HepG2 (cell line): ENCODE data around the gene ECHS1. TPM values are rescaled to one million over a fixed set of nuclear protein-coding genes. Genes with fewer than 3 reads are reported as not detected.

Experiments
- ATAC-seq: fragments of 200-7000 bp; cut with Tn5 transposase; 3 replicates; pipeline ENCODE4 v1.9.1; 2020; ENCODE audit warnings: mild to moderate bottlenecking, moderate library complexity
- BruUV-seq: library from RNA; stranded (reverse); fragments of 400-500 nt; replicated peaks from 2 replicates; lab custom pipeline; 2021; lab: Mats Ljungman, UMichigan
- CTCF ChIA-PET: fragments of 300-600 bp; formaldehyde crosslinking; extraction: SDS; loops from one replicate; lab custom pipeline; 2021; ENCODE audit warnings: low total read pairs, inconsistent platforms, low intra/inter-chr PET ratio; lab: Yijun Ruan, JAX
- POLR2A ChIA-PET: fragments of 350-600 bp; sonication (Branson Sonifier 250); formaldehyde crosslinking; loops from one replicate; lab custom pipeline; 2020; ENCODE audit warnings: antibody characterized with exemption, inconsistent platforms; lab: Yijun Ruan, JAX
- DNase-seq: peaks from one replicate; pipeline ENCODE4 v3.0.0-alpha.2; 2015; ENCODE audit warnings: low spot score
- FAIRE-seq: peaks from 3 replicates; lab custom pipeline; 2011; peaks lifted over from hg19 to GRCh38; lab: Jason Lieb, UNC
- H2AFZ ChIP-seq: one replicate; pipeline ENCODE4 v1.6.1; 2011; ENCODE audit warnings: low read length, inconsistent platforms
- H3K27ac ChIP-seq: fragments of 300-600 bp; 3 replicates; pipeline ENCODE4 v1.8.0; 2011; ENCODE audit warnings: mixed run types, mild to moderate bottlenecking, mixed read lengths, low read length, inconsistent platforms; ENCODE audit not compliant: insufficient read depth; ENCODE audit errors: extremely low read length
- H3K27me3 ChIP-seq, 2 experiments: fragments of 200-600 bp in 1 of 2; 2 replicates in 1 of 2; 3 replicates in 1 of 2; pipeline versions ENCODE4 v1.6.0 to v1.8.0; 2011; ENCODE audit warnings: low read length in 2 of 2, mild to moderate bottlenecking in 2 of 2, moderate library complexity in 2 of 2, inconsistent platforms in 1 of 2; ENCODE audit not compliant: insufficient read depth in 2 of 2, control insufficient read depth in 1 of 2
- H3K36me3 ChIP-seq, 2 experiments: fragments of 200-600 bp in 1 of 2; replicated peaks in 1 of 2; 2 replicates in 1 of 2; 3 replicates in 1 of 2; pipeline versions ENCODE4 v1.5.1 to v1.8.0; 2011; ENCODE audit warnings: low read length in 2 of 2, inconsistent platforms in 1 of 2; ENCODE audit not compliant: insufficient read depth in 2 of 2, control insufficient read depth in 1 of 2
- H3K4me1 ChIP-seq: 2 replicates; pipeline ENCODE4 v1.5.1; 2012; ENCODE audit warnings: low read length, inconsistent platforms; ENCODE audit not compliant: insufficient read depth
- H3K4me2 ChIP-seq: 2 replicates; pipeline ENCODE4 v1.6.0; 2011; ENCODE audit warnings: low read depth, low read length, inconsistent platforms
- H3K4me3 ChIP-seq, 3 experiments: fragments of 200-600 bp in 1 of 3; sonication (generic), shearing (Covaris generic) in 1 of 3; replicated peaks in 1 of 3; 2 replicates each; pipeline ENCODE4 v1.5.1; 2011 to 2016; ENCODE audit warnings: low read length in 3 of 3, inconsistent platforms in 2 of 3, low read depth in 2 of 3, mild to moderate bottlenecking in 2 of 3, control low read depth in 1 of 3, mixed read lengths in 1 of 3; ENCODE audit not compliant: insufficient read depth in 1 of 3
- H3K79me2 ChIP-seq: one replicate; pipeline ENCODE4 v1.6.1; 2011; ENCODE audit warnings: low read length, inconsistent platforms; ENCODE audit not compliant: insufficient read depth
- H3K9ac ChIP-seq: 2 replicates; pipeline ENCODE4 v1.6.0; 2011; ENCODE audit warnings: mild to moderate bottlenecking, low read depth, low read length, inconsistent platforms; ENCODE audit not compliant: insufficient read depth
- H3K9me3 ChIP-seq: 2 replicates; pipeline ENCODE4 v1.5.1; 2012; ENCODE audit warnings: mild to moderate bottlenecking, low read length
- H4K20me1 ChIP-seq: 2 replicates; pipeline ENCODE4 v1.6.0; 2011; ENCODE audit warnings: inconsistent platforms, mild to moderate bottlenecking, low read length, moderate library complexity; ENCODE audit not compliant: insufficient read depth
- AGO1 ChIP-seq: fragments of 200-400 bp; formaldehyde crosslinking; IDR thresholded peaks from 2 replicates; pipeline ENCODE4 v1.6.1; 2017; ENCODE audit warnings: mild to moderate bottlenecking, low read depth, low read length, moderate library complexity; ENCODE audit not compliant: poor library complexity, severe bottlenecking
- AGO2 ChIP-seq: fragments of 200-400 bp; formaldehyde crosslinking; optimal IDR thresholded peaks from 2 replicates; pipeline ENCODE3; 2017; ENCODE audit warnings: mild to moderate bottlenecking, low read depth, low read length, moderate library complexity
- ESRRA ChIP-seq: sonication (generic); formaldehyde crosslinking; IDR thresholded peaks from 2 replicates; pipeline ENCODE4 v1.5.1; 2020; ENCODE audit warnings: mild to moderate bottlenecking, low read depth, missing genetic modification reagents
- EZH2 ChIP-seq: conservative IDR thresholded peaks from 2 replicates; pipeline ENCODE4 v1.6.1; 2012; ENCODE audit warnings: mild to moderate bottlenecking, low read depth, low read length, moderate library complexity
- MAZ ChIP-seq, 2 experiments: sonication (generic) in 1 of 2; formaldehyde crosslinking in 1 of 2; IDR thresholded peaks; 2 replicates each; pipeline versions ENCODE4 v1.5.0 to v1.6.1; 2012 to 2020; ENCODE audit warnings: low read depth in 2 of 2, mild to moderate bottlenecking in 2 of 2, borderline replicate concordance in 1 of 2, improper control_type of control experiment in 1 of 2, low read length in 1 of 2, missing genetic modification reagents in 1 of 2, moderate library complexity in 1 of 2
- NFKBIZ ChIP-seq: IDR thresholded peaks from 2 replicates; pipeline ENCODE4 v1.6.1; 2018; ENCODE audit warnings: missing genetic modification reagents, missing compliant biosample characterization
- NONO ChIP-seq, 2 experiments: fragments of 450-650 bp in 1 of 2; sonication (generic) in 1 of 2; formaldehyde crosslinking in 1 of 2; IDR thresholded peaks in 1 of 2; conservative IDR thresholded peaks in 1 of 2; 2 replicates each; pipeline versions ENCODE4 v1.6.1 to v1.8.0; 2017 to 2022; ENCODE audit warnings: mild to moderate bottlenecking in 1 of 2, missing genetic modification reagents in 1 of 2, moderate library complexity in 1 of 2
- POLR2A ChIP-seq, 2 experiments: IDR thresholded peaks; 2 replicates each; pipeline ENCODE4 v1.6.1; 2011; ENCODE audit warnings: low read depth in 2 of 2, low read length in 2 of 2, mild to moderate bottlenecking in 1 of 2, moderate library complexity in 1 of 2; ENCODE audit not compliant: insufficient read depth in 1 of 2
- PRMT3 ChIP-seq: sonication (generic); formaldehyde crosslinking; IDR thresholded peaks from 2 replicates; pipeline ENCODE4 v1.8.1; 2022; ENCODE audit warnings: low read depth, mild to moderate bottlenecking, moderate library complexity, missing genetic modification reagents, borderline replicate concordance
- RORA ChIP-seq: sonication (generic); formaldehyde crosslinking; IDR thresholded peaks from 2 replicates; pipeline ENCODE4 v1.5.0; 2020; ENCODE audit warnings: mild to moderate bottlenecking, missing genetic modification reagents, moderate library complexity
- SMAD3 ChIP-seq: sonication (generic); formaldehyde crosslinking; IDR thresholded peaks from 2 replicates; pipeline ENCODE4 v1.4.0; 2020; ENCODE audit warnings: missing genetic modification reagents
- SRSF1 ChIP-seq: fragments of 200-400 bp; formaldehyde crosslinking; optimal IDR thresholded peaks from 2 replicates; pipeline ENCODE3; 2017; ENCODE audit warnings: mild to moderate bottlenecking, low read depth, low read length, moderate library complexity
- U2AF1 ChIP-seq: fragments of 200-400 bp; formaldehyde crosslinking; optimal IDR thresholded peaks from 2 replicates; pipeline ENCODE3; 2017; ENCODE audit warnings: mild to moderate bottlenecking, low read depth, low read length
- ZNF292 ChIP-seq: sonication (generic); formaldehyde crosslinking; IDR thresholded peaks from 2 replicates; pipeline ENCODE4 v1.8.1; 2022; ENCODE audit warnings: mild to moderate bottlenecking, low read depth, missing genetic modification reagents, borderline replicate concordance
- WGBS: methylation state at CpG from one replicate; pipeline ENCODE4 v1.1.6; 2017; ENCODE audit warnings: low lambda C conversion rate; 5-methylcytosine and 5-hydroxymethylcytosine counted together
- in situ Hi-C: cut with HindIII; loops from 2 replicates; pipeline ENCODE4 v1.10.0; 2017; ENCODE audit warnings: low pct_unique_long_range_greater_than_20kb; ENCODE audit not compliant: extremely low pct_ligation_motif_present
- intact Hi-C: fragments of 100-400 bp; cut with micrococcal nuclease; formaldehyde crosslinking; loops from one replicate; pipeline ENCODE4 v1.10.0; 2022; ENCODE audit not compliant: unreplicated experiment
- polyA plus RNA-seq, 8 experiments: library from polyadenylated mRNA; depleted of rRNA in 3 of 8; stranded (reverse) in 7 of 8; unstranded in 1 of 8; fragments of >200 nt; fragmentation: Illumina TruSeq in 4 of 8; extraction: Trizol in 4 of 8; gene quantifications; 2 replicates each; pipeline versions ENCODE4 v1.2.1 to v1.2.3, GENCODE V29; 2011 to 2016; ENCODE audit warnings: low read depth in 4 of 8, missing spikeins in 1 of 8, mixed read lengths in 1 of 8; ENCODE audit not compliant: insufficient read depth in 1 of 8
- total RNA-seq, 5 experiments: library from RNA; depleted of rRNA; stranded (reverse); fragments of >200 nt; fragmentation: Illumina TruSeq; extraction: Trizol; gene quantifications; 2 replicates each; pipeline ENCODE4 v1.2.3, GENCODE V29; 2016; ENCODE audit warnings: low read depth in 1 of 5
- TF ChIP-seq, protein P1 (sequence below): sonication (generic); formaldehyde crosslinking; IDR thresholded peaks from 2 replicates; pipeline ENCODE4 v1.5.1; 2020; ENCODE audit warnings: missing genetic modification reagents, mild to moderate bottlenecking, borderline replicate concordance
- TF ChIP-seq, protein P2 (sequence below): IDR thresholded peaks from 2 replicates; pipeline ENCODE4 v1.6.1; 2016
- TF ChIP-seq, protein P3 (sequence below), 2 experiments: fragments of 450-650 bp in 1 of 2; sonication (generic) in 1 of 2; formaldehyde crosslinking; IDR thresholded peaks; 2 replicates each; pipeline versions ENCODE4 v1.5.0 to v1.8.0; 2020 to 2022; ENCODE audit warnings: mild to moderate bottlenecking in 1 of 2, missing genetic modification reagents in 1 of 2
- TF ChIP-seq, protein P4 (sequence below): sonication (generic); formaldehyde crosslinking; IDR thresholded peaks from 2 replicates; pipeline ENCODE4 v1.4.0; 2020; ENCODE audit warnings: missing genetic modification reagents, low read depth, mild to moderate bottlenecking, borderline replicate concordance

Gene ECHS1
- total and polyA plus RNA-seq, 2 of the 13 experiments (the other 11 are each of a cell fraction or from before 2014, with no cell fraction given) = 32.7 to 195 TPM

DNA sequence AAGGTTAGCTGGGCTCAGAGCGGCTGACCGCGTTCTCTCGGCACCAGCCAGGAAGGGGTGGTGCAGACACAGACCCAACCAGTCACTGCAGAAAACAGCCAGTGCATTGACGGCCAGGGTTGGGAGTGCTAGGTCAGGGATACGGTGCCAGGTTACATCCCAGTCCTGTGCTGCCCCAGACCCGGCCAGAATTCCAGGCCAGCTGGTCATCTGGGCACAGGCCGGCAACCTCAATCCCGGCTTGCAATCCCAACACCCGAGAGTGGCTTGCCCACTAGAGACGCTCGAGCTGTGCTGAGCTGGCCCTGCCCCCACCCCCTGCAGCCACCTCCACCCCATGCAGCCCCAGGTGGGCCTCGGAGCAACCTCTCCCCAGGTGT is 22.2 kb downstream of the ECHS1 start:
- Histone ChIP-seq H3K9ac (no peak overlapping the region), H3K79me2 (no peaks in the 10 kb centered on the region), H2AFZ (no peak overlapping the region), H3K4me1 (peaks cover 51% of the 10 kb centered on the region), H3K9me3 (no peaks in the 10 kb centered on the region), H3K36me3 (peaks cover 3 to 12% of the 10 kb centered on the region in 2 experiments; a peak in 3 of 5 replicates), H4K20me1 (peaks cover 13% of the 10 kb centered on the region; the same call in 1 of the 2 replicates), H3K4me3 (no peak overlapping the region), H3K27ac (no peak overlapping the region), H3K27me3 (no peaks in the 10 kb centered on the region), H3K4me2 (no peak overlapping the region)
- DNase-seq = no peak
- intact Hi-C loops = no loop called here
- 60% methylated on average over 2 of the region's 13 CpGs for WGBS
- ChIA-PET POLR2A (no interaction called here), CTCF (no interaction called here)
- FAIRE-seq = no peak
- ATAC-seq = no peak; the same call in 2 of the 3 replicates
- no TSS peak for BruUV-seq
- in situ Hi-C loops = no loop called here
- TF ChIP-seq NONO (IDR thresholded peaks at IDR 0.05) (no peak), NONO (CRISPR knock-in tag; conservative IDR thresholded peaks at IDR 0.05) (0 out of 2 replicates have a peak, but pooled peaks have one; percentile 42), AGO2 (peak; percentile 52), PRMT3 (no peak), ZNF292 (CRISPR knock-in tag) (no peak), MAZ (IDR thresholded peaks at IDR 0.05; ENCODE audit: borderline replicate concordance, low read depth, low read length) (no peak), MAZ (CRISPR knock-in tag; IDR thresholded peaks at IDR 0.05; ENCODE audit: low read depth) (0 out of 2 replicates have a peak, but pooled peaks have one; percentile 23), SRSF1 (peak; percentile 25), POLR2A (IDR thresholded peaks at IDR 0.05; ENCODE audit: insufficient read depth in 1 of 2, low read depth in 2 of 2, low read length in 2 of 2) (0 out of 4 replicates have a peak, but pooled peaks of 1 of the 2 experiments have one; percentile 32), SMAD3 (CRISPR knock-in tag) (no peak), U2AF1 (no peak), RORA (CRISPR knock-in tag) (no peak), NFKBIZ (no peak), ESRRA (CRISPR knock-in tag) (no peak), EZH2 (no peak), AGO1 (peak; percentile 68)
- TF ChIP-seq, protein P1, sequence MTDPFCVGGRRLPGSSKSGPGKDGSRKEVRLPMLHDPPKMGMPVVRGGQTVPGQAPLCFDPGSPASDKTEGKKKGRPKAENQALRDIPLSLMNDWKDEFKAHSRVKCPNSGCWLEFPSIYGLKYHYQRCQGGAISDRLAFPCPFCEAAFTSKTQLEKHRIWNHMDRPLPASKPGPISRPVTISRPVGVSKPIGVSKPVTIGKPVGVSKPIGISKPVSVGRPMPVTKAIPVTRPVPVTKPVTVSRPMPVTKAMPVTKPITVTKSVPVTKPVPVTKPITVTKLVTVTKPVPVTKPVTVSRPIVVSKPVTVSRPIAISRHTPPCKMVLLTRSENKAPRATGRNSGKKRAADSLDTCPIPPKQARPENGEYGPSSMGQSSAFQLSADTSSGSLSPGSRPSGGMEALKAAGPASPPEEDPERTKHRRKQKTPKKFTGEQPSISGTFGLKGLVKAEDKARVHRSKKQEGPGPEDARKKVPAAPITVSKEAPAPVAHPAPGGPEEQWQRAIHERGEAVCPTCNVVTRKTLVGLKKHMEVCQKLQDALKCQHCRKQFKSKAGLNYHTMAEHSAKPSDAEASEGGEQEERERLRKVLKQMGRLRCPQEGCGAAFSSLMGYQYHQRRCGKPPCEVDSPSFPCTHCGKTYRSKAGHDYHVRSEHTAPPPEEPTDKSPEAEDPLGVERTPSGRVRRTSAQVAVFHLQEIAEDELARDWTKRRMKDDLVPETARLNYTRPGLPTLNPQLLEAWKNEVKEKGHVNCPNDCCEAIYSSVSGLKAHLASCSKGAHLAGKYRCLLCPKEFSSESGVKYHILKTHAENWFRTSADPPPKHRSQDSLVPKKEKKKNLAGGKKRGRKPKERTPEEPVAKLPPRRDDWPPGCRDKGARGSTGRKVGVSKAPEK = no peak
- TF ChIP-seq, protein P2, sequence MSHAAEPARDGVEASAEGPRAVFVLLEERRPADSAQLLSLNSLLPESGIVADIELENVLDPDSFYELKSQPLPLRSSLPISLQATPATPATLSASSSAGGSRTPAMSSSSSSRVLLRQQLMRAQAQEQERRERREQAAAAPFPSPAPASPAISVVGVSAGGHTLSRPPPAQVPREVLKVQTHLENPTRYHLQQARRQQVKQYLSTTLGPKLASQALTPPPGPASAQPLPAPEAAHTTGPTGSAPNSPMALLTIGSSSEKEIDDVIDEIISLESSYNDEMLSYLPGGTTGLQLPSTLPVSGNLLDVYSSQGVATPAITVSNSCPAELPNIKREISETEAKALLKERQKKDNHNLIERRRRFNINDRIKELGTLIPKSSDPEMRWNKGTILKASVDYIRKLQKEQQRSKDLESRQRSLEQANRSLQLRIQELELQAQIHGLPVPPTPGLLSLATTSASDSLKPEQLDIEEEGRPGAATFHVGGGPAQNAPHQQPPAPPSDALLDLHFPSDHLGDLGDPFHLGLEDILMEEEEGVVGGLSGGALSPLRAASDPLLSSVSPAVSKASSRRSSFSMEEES (CRISPR knock-in tag) = no peak
- TF ChIP-seq, protein P3, sequence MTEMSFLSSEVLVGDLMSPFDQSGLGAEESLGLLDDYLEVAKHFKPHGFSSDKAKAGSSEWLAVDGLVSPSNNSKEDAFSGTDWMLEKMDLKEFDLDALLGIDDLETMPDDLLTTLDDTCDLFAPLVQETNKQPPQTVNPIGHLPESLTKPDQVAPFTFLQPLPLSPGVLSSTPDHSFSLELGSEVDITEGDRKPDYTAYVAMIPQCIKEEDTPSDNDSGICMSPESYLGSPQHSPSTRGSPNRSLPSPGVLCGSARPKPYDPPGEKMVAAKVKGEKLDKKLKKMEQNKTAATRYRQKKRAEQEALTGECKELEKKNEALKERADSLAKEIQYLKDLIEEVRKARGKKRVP (CRISPR knock-in tag; IDR thresholded peaks at IDR 0.05) = no peak
- TF ChIP-seq, protein P4, sequence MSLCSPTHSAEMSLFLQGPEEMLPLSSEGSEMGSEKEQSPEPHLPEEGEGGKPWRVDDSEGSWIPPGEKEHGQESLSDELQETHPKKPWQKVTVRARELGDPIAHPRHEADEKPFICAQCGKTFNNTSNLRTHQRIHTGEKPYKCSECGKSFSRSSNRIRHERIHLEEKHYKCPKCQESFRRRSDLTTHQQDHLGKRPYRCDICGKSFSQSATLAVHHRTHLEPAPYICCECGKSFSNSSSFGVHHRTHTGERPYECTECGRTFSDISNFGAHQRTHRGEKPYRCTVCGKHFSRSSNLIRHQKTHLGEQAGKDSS (CRISPR knock-in tag) = no peak
